Measurements from ENCODE around the gene AKAP8L. TPM values are rescaled to one million over a fixed set of nuclear protein-coding genes. Genes with fewer than 3 reads are reported as not detected.

AKAP8L gene
- total and polyA plus RNA-seq, 12 donors = 48.3 to 652 (median 131) TPM

GRCh38 chr19:15452111-15453047, 33.6 kb upstream of the AKAP8L start:
- Histone ChIP-seq H3K9me3 (replicated peaks in 1 of 3) (no peaks in the 10 kb centered on the region), H3K4me1 (replicated peaks in 1 of 2) (peaks cover 7 to 10% of the 10 kb centered on the region in 2 donors), H3K36me3 (replicated peaks in 1 of 2) (no peaks in the 10 kb centered on the region), H3K27ac (peak overlapping the region in 4 of 5 donors; percentile 66 to 87 (median 86)), H3K27me3 (peaks cover 17% of the 10 kb centered on the region), H3K4me3 (peak overlapping the region in 2 of 4 donors; percentile 38 to 61)
- intact Hi-C loops (cut with DNase I) = loop anchor here (5.0 to 10.0 kb wide), 2 partner anchors 102 to 105 kb away; no protein-coding TSS in a partner anchor
- DNase-seq = peak; percentile 93 to 97 (median 96)
- TF ChIP-seq POLR2A (IDR thresholded peaks at IDR 0.05) (peak; percentile 80 to 94), CTCF (IDR thresholded peaks at IDR 0.05) (no peak)
- WGBS, 4 donors = 23 to 33% (median 27%) methylated on average over 12 to 37 of the region's 37 CpGs

GRCh38 chr19:15450528-15450890, 31.7 kb upstream of the AKAP8L start:
- Histone ChIP-seq H3K9me3 (replicated peaks in 1 of 3) (no peaks in the 10 kb centered on the region), H3K27ac (peak overlapping the region in 3 of 5 donors; percentile 28 to 96 (median 65)), H3K4me3 (no peak overlapping the region), H3K36me3 (replicated peaks in 1 of 2) (no peaks in the 10 kb centered on the region), H3K4me1 (replicated peaks in 1 of 2) (peaks cover 7 to 10% of the 10 kb centered on the region in 2 donors), H3K27me3 (peaks cover 6% of the 10 kb centered on the region)
- intact Hi-C loops (cut with DNase I) = loop anchor here (5.0 to 10.0 kb wide), 2 partner anchors 104 to 107 kb away; no protein-coding TSS in a partner anchor
- 86 to 96% (median 90%) methylated on average over 1 of the region's 1 CpG for WGBS, 4 donors
- no peak for TF ChIP-seq POLR2A (IDR thresholded peaks at IDR 0.05)
- TF ChIP-seq CTCF (IDR thresholded peaks at IDR 0.05) = no peak
- DNase-seq = peak in 1 of 7 donors; percentile 16

- TF ChIP-seq CTCF (IDR thresholded peaks at IDR 0.05) (no peak), POLR2A (IDR thresholded peaks at IDR 0.05) (no peak)
- H3K4me1 ChIP-seq (replicated peaks in 1 of 2) = peaks cover 7 to 10% of the 10 kb centered on the region in 2 donors
- no peaks in the 10 kb centered on the region for H3K36me3 ChIP-seq (replicated peaks in 1 of 2)
- intact Hi-C loops (cut with DNase I) = loop anchor here (5.0 to 10.0 kb wide), 2 partner anchors 105 to 107 kb away; no protein-coding TSS in a partner anchor
- DNase-seq = peak; percentile 87 to 93 (median 91)
- H3K27ac ChIP-seq = peak within 1 kb of the TSS in 4 of 5 donors; percentile 64 to 96 (median 68)
- 2 to 43% (median 10%) methylated on average over 1 to 72 of the region's 77 CpGs for WGBS, 4 donors
- peak within 1 kb of the TSS in 3 of 4 donors; percentile 10 to 93 (median 62) for H3K4me3 ChIP-seq
- H3K27me3 ChIP-seq = no peaks in the 10 kb centered on the region
- no peaks in the 10 kb centered on the region for H3K9me3 ChIP-seq (replicated peaks in 1 of 3)
These were observed 31.1 kb upstream of the AKAP8L start, which contains the start of gene WIZ for GRCh38 chr19:15449620-15450527. TSS of gene WIZ (minus strand) at chr19:15449956. CDS start at chr19:15448307, 1,649 bp downstream.
